Smooth muscle cell (in vitro differentiated cells): ENCODE measurements around the gene JAGN1. TPM values are rescaled to one million over a fixed set of nuclear protein-coding genes. Genes with fewer than 3 reads are reported as not detected.
"Not testable (repeated sequence)": the region's sequence is repeated elsewhere in the genome, so short reads cannot be mapped to it uniquely, and the experiment has no call there.

ENCODE experiments used
- DNase-seq: peaks from one replicate; lab custom pipeline; 2025; ENCODE audit not compliant: unreplicated experiment; lab: John Stamatoyannopoulos, UW
- H2AFZ ChIP-seq: fragments of 200-600 bp; sonication (generic); 2 replicates; pipeline ENCODE4 v1.6.0; 2016; ENCODE audit warnings: antibody characterized with exemption, low read depth, mild to moderate bottlenecking
- H3F3A ChIP-seq: fragments of 200-600 bp; sonication (generic); 2 replicates; pipeline ENCODE4 v1.6.0; 2017; ENCODE audit warnings: antibody characterized with exemption, low read depth
- H3K27ac ChIP-seq: fragments of 200-600 bp; sonication (generic); 2 replicates; pipeline ENCODE4 v1.5.1; 2016; ENCODE audit warnings: low read depth, mild to moderate bottlenecking
- H3K27me3 ChIP-seq: fragments of 200-600 bp; sonication (generic); 2 replicates; pipeline ENCODE4 v1.6.1; 2016; ENCODE audit warnings: low read depth, mild to moderate bottlenecking
- H3K36me3 ChIP-seq: fragments of 200-600 bp; sonication (generic); 2 replicates; pipeline ENCODE4 v1.5.1; 2016; ENCODE audit warnings: low read depth
- H3K4me1 ChIP-seq: fragments of 200-600 bp; sonication (generic); 2 replicates; pipeline ENCODE4 v1.5.1; 2016; ENCODE audit warnings: low read depth
- H3K4me2 ChIP-seq: fragments of 200-600 bp; sonication (generic); 2 replicates; pipeline ENCODE4 v1.6.0; 2016; ENCODE audit warnings: mild to moderate bottlenecking
- H3K4me3 ChIP-seq: fragments of 200-600 bp; sonication (generic); 2 replicates; pipeline ENCODE4 v1.5.1; 2016; ENCODE audit warnings: mild to moderate bottlenecking
- H3K79me2 ChIP-seq: fragments of 200-600 bp; sonication (generic); 2 replicates; pipeline ENCODE4 v1.6.0; 2016; ENCODE audit warnings: low read depth, mild to moderate bottlenecking
- H3K9ac ChIP-seq: fragments of 200-600 bp; sonication (generic); 2 replicates; pipeline ENCODE4 v1.6.0; 2016; ENCODE audit warnings: low read depth
- H3K9me3 ChIP-seq: fragments of 200-600 bp; sonication (generic); replicated peaks from 2 replicates; pipeline ENCODE4 v1.5.1; 2016; ENCODE audit warnings: low read depth
- H4K20me1 ChIP-seq: fragments of 200-600 bp; sonication (generic); 2 replicates; pipeline ENCODE4 v1.6.0; 2016; ENCODE audit warnings: low read depth
- WGBS: methylation state at CpG from one replicate; pipeline ENCODE4 v1.1.7; 2016; ENCODE audit warnings: low lambda C conversion rate; 5-methylcytosine and 5-hydroxymethylcytosine counted together
- polyA plus RNA-seq: library from polyadenylated mRNA; unstranded; fragments of >200 nt; fragmentation: Nextera tagmentation; extraction: Ambion mirVana; gene quantifications from 2 replicates; pipeline ENCODE4 v1.2.1, GENCODE V29; 2016
- total RNA-seq: library from RNA; depleted of rRNA; stranded (reverse); fragments of >200 nt; gene quantifications from 2 replicates; pipeline ENCODE4 v1.2.3, GENCODE V29; 2014
- TF ChIP-seq, protein P1 (sequence below): fragments of 200-600 bp; sonication (generic); IDR thresholded peaks from 2 replicates; pipeline ENCODE4 v1.5.1; 2017; ENCODE audit warnings: borderline replicate concordance, mild to moderate bottlenecking, antibody characterized with exemption; ENCODE audit not compliant: insufficient read depth, poor library complexity, severe bottlenecking

Gene JAGN1
- total and polyA plus RNA-seq, 2 experiments from 2014 or later: 36.8 to 37.3 TPM

DNA sequence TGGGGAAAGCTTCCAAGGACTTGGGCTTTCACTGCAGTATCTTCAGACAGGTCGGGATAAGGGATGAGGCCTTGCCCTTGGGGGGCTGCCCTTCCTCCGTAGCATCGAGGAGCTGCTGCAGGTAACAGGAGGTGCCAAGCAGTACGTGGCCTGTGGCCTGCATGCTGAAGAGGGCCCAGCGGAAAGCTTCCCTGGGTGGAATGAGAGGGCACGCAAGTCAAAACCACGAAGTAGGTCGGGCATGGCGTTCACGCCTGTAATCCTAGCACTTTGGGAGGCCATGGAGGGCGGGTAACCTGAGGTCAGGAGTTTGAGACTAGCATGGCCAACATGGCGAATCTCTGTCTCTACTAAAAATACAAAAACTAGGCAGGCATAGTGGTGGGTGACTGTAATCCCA is 23.3 kb upstream of the JAGN1 start:
- Histone ChIP-seq H3K4me3 (no peak overlapping the region), H3K27ac (no peak overlapping the region), H3K9ac (no peak overlapping the region), H2AFZ (no peak overlapping the region), H3K4me1 (no peaks in the 10 kb centered on the region), H3K79me2 (no peaks in the 10 kb centered on the region), H3K27me3 (no peaks in the 10 kb centered on the region), H4K20me1 (no peaks in the 10 kb centered on the region), H3K36me3 (no peaks in the 10 kb centered on the region), H3K4me2 (no peak overlapping the region), H3K9me3 (no peaks in the 10 kb centered on the region), H3F3A (no peaks in the 10 kb centered on the region)
- WGBS: 98% methylated on average over 12 of the region's 12 CpGs
- no peak for DNase-seq
- TF ChIP-seq, protein P1, sequence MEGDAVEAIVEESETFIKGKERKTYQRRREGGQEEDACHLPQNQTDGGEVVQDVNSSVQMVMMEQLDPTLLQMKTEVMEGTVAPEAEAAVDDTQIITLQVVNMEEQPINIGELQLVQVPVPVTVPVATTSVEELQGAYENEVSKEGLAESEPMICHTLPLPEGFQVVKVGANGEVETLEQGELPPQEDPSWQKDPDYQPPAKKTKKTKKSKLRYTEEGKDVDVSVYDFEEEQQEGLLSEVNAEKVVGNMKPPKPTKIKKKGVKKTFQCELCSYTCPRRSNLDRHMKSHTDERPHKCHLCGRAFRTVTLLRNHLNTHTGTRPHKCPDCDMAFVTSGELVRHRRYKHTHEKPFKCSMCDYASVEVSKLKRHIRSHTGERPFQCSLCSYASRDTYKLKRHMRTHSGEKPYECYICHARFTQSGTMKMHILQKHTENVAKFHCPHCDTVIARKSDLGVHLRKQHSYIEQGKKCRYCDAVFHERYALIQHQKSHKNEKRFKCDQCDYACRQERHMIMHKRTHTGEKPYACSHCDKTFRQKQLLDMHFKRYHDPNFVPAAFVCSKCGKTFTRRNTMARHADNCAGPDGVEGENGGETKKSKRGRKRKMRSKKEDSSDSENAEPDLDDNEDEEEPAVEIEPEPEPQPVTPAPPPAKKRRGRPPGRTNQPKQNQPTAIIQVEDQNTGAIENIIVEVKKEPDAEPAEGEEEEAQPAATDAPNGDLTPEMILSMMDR: no peak

DNA sequence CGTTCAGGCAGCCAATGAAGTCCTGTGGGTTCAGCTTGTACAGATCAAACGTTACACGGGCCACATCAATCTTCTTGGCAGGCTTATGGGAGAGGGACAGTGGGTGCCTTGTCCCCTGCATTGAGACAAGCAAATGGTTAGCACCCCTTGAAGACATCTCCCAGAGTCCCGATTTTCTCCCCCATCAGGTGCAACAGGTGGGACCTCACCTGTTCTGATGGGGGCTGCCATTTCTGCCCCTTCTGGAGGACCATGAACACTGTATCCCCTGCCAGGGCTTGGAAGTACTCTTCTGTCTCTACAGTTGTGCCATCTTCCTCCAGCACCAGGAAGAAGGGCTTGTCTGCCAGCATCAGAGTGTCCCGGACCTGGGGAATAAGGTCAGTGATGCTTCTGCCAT is 20.5 kb upstream of the JAGN1 start:
- WGBS: 95% methylated on average over 5 of the region's 5 CpGs
- TF ChIP-seq, protein P1: no peak
- Histone ChIP-seq H2AFZ (no peak overlapping the region), H3K4me3 (no peak overlapping the region), H3K36me3 (no peaks in the 10 kb centered on the region), H3K9me3 (no peaks in the 10 kb centered on the region), H3K4me2 (no peak overlapping the region), H3K27ac (no peak overlapping the region), H3K9ac (no peak overlapping the region), H3K79me2 (no peaks in the 10 kb centered on the region), H4K20me1 (no peaks in the 10 kb centered on the region), H3K4me1 (no peaks in the 10 kb centered on the region), H3K27me3 (no peaks in the 10 kb centered on the region), H3F3A (no peaks in the 10 kb centered on the region)
- no peak for DNase-seq

DNA sequence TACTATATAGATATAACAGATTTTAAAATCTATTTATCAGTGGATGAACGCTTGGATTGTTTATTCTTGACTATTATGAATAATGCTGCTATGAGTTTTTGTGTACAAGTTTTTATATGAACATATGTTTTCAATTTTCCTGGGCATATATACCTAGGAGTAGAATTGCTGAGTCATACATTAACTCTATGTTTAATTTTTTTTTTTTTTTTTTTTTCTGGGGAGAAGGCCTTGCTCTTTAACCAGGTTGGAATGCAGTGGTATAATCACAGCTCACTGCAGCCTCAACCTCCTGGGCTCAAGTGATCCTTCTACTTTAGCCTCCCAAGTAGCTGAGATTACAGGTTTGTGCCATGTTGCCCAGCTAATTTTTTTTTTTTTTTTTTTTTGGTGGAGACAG is 19.4 kb upstream of the JAGN1 start:
- 71% methylated on average over 1 of the region's 1 CpG for WGBS
- Histone ChIP-seq H3K4me1 (no peaks in the 10 kb centered on the region), H3K27me3 (no peaks in the 10 kb centered on the region), H3K4me3 (no peak overlapping the region), H4K20me1 (no peaks in the 10 kb centered on the region), H2AFZ (no peak overlapping the region), H3K36me3 (no peaks in the 10 kb centered on the region), H3F3A (no peaks in the 10 kb centered on the region), H3K4me2 (no peak overlapping the region), H3K9ac (no peak overlapping the region), H3K79me2 (no peaks in the 10 kb centered on the region), H3K9me3 (no peaks in the 10 kb centered on the region), H3K27ac (no peak overlapping the region)
- DNase-seq: no peak
- TF ChIP-seq, protein P1: no peak

DNA sequence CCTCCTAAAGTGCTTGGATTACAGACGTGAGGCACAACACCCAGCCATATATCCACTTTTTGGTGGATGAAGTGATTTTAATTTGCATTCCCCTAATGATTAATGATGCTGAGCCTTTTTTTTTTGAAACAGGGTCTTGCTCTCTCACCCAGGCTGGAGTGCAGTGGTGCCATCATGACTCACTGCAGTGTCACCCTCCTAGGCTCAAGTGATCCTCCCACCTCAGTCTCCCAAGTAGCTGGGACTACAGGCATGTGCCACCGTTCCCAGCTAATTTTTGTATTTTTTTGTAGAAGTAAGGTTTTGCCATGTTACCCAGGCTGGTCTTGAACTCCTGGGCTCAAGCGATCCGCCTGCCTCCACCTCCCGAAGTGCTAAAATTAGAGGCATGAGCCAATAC is 18.3 kb upstream of the JAGN1 start:
- not testable (repeated sequence) for DNase-seq, H3F3A ChIP-seq, H3K4me2 ChIP-seq, H3K27me3 ChIP-seq, H3K4me1 ChIP-seq, H3K27ac ChIP-seq, H3K79me2 ChIP-seq, H3K9me3 ChIP-seq, H2AFZ ChIP-seq, H3K4me3 ChIP-seq, H3K36me3 ChIP-seq, H4K20me1 ChIP-seq, H3K9ac ChIP-seq
- WGBS: 91% methylated on average over 5 of the region's 5 CpGs
